Mononuclear cell (primary cell): ENCODE measurements around the gene FAM171A2. TPM values are rescaled to one million over a fixed set of nuclear protein-coding genes. Genes with fewer than 3 reads are reported as not detected.

ENCODE experiments used
- H3K27me3 ChIP-seq: 2 replicates; pipeline ENCODE4 v1.6.0; 2011; ENCODE audit warnings: low read length, control low read depth; ENCODE audit not compliant: insufficient read depth
- H3K4me1 ChIP-seq: 2 replicates; pipeline ENCODE4 v1.5.1; 2011; ENCODE audit warnings: mild to moderate bottlenecking, low read length, control low read depth; ENCODE audit not compliant: insufficient read depth
- H3K4me3 ChIP-seq: 2 replicates; pipeline ENCODE4 v1.5.1; 2011; ENCODE audit warnings: mild to moderate bottlenecking, low read length, moderate library complexity
- H3K9me3 ChIP-seq: 2 replicates; pipeline ENCODE4 v1.5.1; 2011; ENCODE audit warnings: low read depth, mild to moderate bottlenecking, control low read depth, low read length
- total RNA-seq: library from RNA; depleted of rRNA; stranded (reverse); fragments of >200 nt; gene quantifications from one replicate; pipeline ENCODE4 v1.2.3, GENCODE V29; 2012

The FAM171A2 gene
- total RNA-seq, 1 donor, result 0.10 TPM

- Histone ChIP-seq H3K27me3 (peaks cover 34% of the 10 kb centered on the region), H3K4me3 (no peak overlapping the region)
Measured at GRCh38 chr17:44314869-44315661, 48.6 kb downstream of the FAM171A2 start.

GRCh38 chr17:44314524-44314868 lies 49.2 kb downstream of the FAM171A2 start:
- Histone ChIP-seq H3K4me3 (no peak overlapping the region), H3K4me1 (peaks cover 10% of the 10 kb centered on the region), H3K27me3 (peaks cover 34% of the 10 kb centered on the region), H3K9me3 (no peaks in the 10 kb centered on the region)

More at GRCh38 chr17:44314869-44315661, 48.6 kb downstream of the FAM171A2 start:
- no peaks in the 10 kb centered on the region for H3K9me3 ChIP-seq
- H3K4me1 ChIP-seq, result peaks cover 10% of the 10 kb centered on the region

- H3K27me3 ChIP-seq, result peaks cover 34% of the 10 kb centered on the region
- H3K4me3 ChIP-seq, result no peak overlapping the region
Measured at GRCh38 chr17:44314031-44314430, 49.6 kb downstream of the FAM171A2 start.

GRCh38 chr17:44312396-44313104 lies 51.1 kb downstream of the FAM171A2 start:
- peaks cover 21% of the 10 kb centered on the region for H3K4me1 ChIP-seq
- H3K4me3 ChIP-seq, result no peak overlapping the region
- H3K9me3 ChIP-seq, result no peaks in the 10 kb centered on the region
- peaks cover 37% of the 10 kb centered on the region for H3K27me3 ChIP-seq

More at GRCh38 chr17:44314031-44314430, 49.6 kb downstream of the FAM171A2 start:
- Histone ChIP-seq H3K4me1 (peaks cover 14% of the 10 kb centered on the region), H3K9me3 (no peaks in the 10 kb centered on the region)

- Histone ChIP-seq H3K4me3 (no peak overlapping the region), H3K9me3 (no peaks in the 10 kb centered on the region), H3K27me3 (peaks cover 37% of the 10 kb centered on the region), H3K4me1 (peaks cover 22% of the 10 kb centered on the region)
Measured at GRCh38 chr17:44311562-44312181, 52.0 kb downstream of the FAM171A2 start.

GRCh38 chr17:44310609-44311376 lies 52.9 kb downstream of the FAM171A2 start:
- Histone ChIP-seq H3K4me1 (peaks cover 20% of the 10 kb centered on the region), H3K9me3 (no peaks in the 10 kb centered on the region), H3K4me3 (no peak overlapping the region), H3K27me3 (peaks cover 29% of the 10 kb centered on the region)

- H3K4me3 ChIP-seq, result no peak overlapping the region
- H3K9me3 ChIP-seq, result no peaks in the 10 kb centered on the region
- H3K27me3 ChIP-seq, result peaks cover 26% of the 10 kb centered on the region
- peaks cover 17% of the 10 kb centered on the region for H3K4me1 ChIP-seq
Measured at GRCh38 chr17:44310188-44310587, 53.5 kb downstream of the FAM171A2 start.

- H3K4me3 ChIP-seq, result no peak overlapping the region
- no peaks in the 10 kb centered on the region for H3K9me3 ChIP-seq
- peaks cover 12% of the 10 kb centered on the region for H3K4me1 ChIP-seq
- H3K27me3 ChIP-seq, result peaks cover 22% of the 10 kb centered on the region
Measured at GRCh38 chr17:44309472-44309871, 54.2 kb downstream of the FAM171A2 start.

GRCh38 chr17:44308865-44309264 lies 54.8 kb downstream of the FAM171A2 start:
- Histone ChIP-seq H3K27me3 (peaks cover 18% of the 10 kb centered on the region), H3K4me3 (no peak overlapping the region), H3K4me1 (peaks cover 12% of the 10 kb centered on the region), H3K9me3 (no peaks in the 10 kb centered on the region)

- Histone ChIP-seq H3K4me3 (no peak within 1 kb of the TSS), H3K27me3 (peaks cover 18% of the 10 kb centered on the region), H3K4me1 (peaks cover 12% of the 10 kb centered on the region), H3K9me3 (no peaks in the 10 kb centered on the region)
Measured at GRCh38 chr17:44308320-44308818, 55.3 kb downstream of the FAM171A2 start, which contains the start of gene RUNDC3A. Gene RUNDC3A, plus strand, starts transcription at chr17:44308601. Its CDS starts 232 bp downstream, at chr17:44308833.

- no peak overlapping the region for H3K4me3 ChIP-seq
- H3K9me3 ChIP-seq, result no peaks in the 10 kb centered on the region
- H3K4me1 ChIP-seq, result peaks cover 12% of the 10 kb centered on the region
- H3K27me3 ChIP-seq, result peaks cover 18% of the 10 kb centered on the region
Measured at GRCh38 chr17:44307387-44308186, 56.1 kb downstream of the FAM171A2 start.

GRCh38 chr17:44304651-44305050 lies 59.0 kb downstream of the FAM171A2 start:
- Histone ChIP-seq H3K27me3 (peaks cover 18% of the 10 kb centered on the region), H3K4me1 (peaks cover 12% of the 10 kb centered on the region), H3K4me3 (no peak overlapping the region), H3K9me3 (no peaks in the 10 kb centered on the region)
